Body of pancreas (tissue), 4 donors: ENCODE results near the gene GSTK1.

ENCODE experiments used
- CTCF ChIP-seq, 7 experiments: fragments of 450-650 bp in 4 of 7; fragments of 200-600 bp in 3 of 7; sonication (generic) in 3 of 7; IDR thresholded peaks; one replicate each; pipeline ENCODE4 v1.5.1; 2016 to 2019; ENCODE audit warnings: antibody characterized with exemption in 7 of 7
- POLR2A ChIP-seq, 3 donors: fragments of 450-650 bp; IDR thresholded peaks; one replicate each; pipeline ENCODE4 v1.6.1; 2016; ENCODE audit warnings: antibody characterized with exemption in 3 of 3, mild to moderate bottlenecking in 2 of 3

- TF ChIP-seq POLR2A (IDR thresholded peaks at IDR 0.05) (no peak), CTCF (IDR thresholded peaks at IDR 0.05) (no peak)
Measured at GRCh38 chr7:143314127-143314526, 50.9 kb downstream of the GSTK1 start.
